DMS53 treated with DMSO at 0.1 percent for 48 hours (cell line): ENCODE data around the gene HTR1D.
"Not testable (repeated sequence)": the region's sequence is repeated elsewhere in the genome, so short reads cannot be mapped to it uniquely, and the experiment has no call there.

Source experiments
- DNase-seq: peaks from one replicate; lab custom pipeline; 2025; ENCODE audit not compliant: unreplicated experiment; lab: John Stamatoyannopoulos, UW

Gene HTR1D, protein sequence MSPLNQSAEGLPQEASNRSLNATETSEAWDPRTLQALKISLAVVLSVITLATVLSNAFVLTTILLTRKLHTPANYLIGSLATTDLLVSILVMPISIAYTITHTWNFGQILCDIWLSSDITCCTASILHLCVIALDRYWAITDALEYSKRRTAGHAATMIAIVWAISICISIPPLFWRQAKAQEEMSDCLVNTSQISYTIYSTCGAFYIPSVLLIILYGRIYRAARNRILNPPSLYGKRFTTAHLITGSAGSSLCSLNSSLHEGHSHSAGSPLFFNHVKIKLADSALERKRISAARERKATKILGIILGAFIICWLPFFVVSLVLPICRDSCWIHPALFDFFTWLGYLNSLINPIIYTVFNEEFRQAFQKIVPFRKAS

DNA sequence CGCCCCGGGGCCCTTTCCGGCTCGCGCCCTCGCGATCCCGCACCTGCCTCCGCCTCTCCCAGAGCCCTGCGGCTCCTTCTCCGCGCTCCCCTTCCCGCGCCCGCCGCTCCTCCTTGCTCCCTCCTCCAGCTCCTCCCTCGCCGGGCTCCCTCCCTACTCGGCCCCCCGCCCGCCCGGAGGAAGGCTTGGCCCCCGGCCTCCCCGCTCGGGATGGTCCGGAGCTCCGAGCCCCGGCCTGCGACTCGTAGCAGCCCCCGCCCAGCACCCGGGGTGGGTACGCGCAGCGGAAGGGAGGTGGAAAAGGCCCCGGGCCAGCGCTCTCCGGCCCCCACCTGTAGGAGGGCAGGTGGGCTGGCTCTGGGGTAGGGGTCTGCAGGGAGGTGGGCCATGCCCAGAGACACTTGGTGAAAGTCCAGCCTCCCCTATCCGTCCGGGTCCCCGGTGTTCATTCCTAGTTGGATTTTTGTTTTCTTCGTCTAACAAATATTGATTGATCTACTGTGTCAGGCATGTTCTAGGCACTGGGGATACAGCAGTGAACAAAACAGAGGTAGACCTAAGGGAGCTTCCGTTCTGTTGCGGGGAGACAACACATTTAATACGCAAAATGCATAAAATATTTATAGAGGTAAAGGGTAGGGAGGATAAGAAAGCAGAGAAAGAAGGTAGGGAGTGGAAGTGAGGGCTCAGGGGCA is at the start of gene HTR1D:
Gene HTR1D, minus strand, starts transcription at position 82 of the 695 bp plus-strand sequence. CDS start 23,283 bp downstream, outside the sequence.
- no peak for DNase-seq

DNA sequence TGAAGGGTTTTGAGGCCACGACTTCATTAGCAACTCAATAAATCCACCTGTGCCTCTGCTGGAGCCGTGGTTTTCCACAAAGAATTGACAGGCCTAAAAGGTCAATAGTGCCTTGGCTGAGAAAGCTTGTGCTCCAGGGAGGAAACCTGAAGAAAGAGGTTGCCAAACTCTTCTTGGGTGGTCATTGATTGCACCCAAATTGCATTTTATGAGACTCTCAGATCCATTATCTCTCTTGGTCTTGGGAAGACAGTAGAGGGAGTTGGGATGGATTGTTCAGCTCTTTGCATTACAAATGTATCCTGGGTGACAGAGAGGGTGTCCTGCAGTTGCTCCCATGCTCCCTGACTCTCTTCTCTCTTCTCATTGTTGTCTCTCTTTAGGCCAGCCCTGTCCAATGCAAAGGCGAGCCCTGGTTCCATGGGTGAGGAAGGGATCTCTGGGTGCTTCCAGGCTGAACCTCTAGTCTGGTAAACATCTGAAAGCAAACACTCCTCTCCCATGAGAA is 46.1 kb upstream of the HTR1D start:
- no peak for DNase-seq

- DNase-seq: not testable (repeated sequence)
Measured at GRCh38 chr1:23258082-23258481, 40.8 kb upstream of the HTR1D start.

- not testable (repeated sequence) for DNase-seq
Measured at GRCh38 chr1:23257371-23257770, 40.1 kb upstream of the HTR1D start.

DNA sequence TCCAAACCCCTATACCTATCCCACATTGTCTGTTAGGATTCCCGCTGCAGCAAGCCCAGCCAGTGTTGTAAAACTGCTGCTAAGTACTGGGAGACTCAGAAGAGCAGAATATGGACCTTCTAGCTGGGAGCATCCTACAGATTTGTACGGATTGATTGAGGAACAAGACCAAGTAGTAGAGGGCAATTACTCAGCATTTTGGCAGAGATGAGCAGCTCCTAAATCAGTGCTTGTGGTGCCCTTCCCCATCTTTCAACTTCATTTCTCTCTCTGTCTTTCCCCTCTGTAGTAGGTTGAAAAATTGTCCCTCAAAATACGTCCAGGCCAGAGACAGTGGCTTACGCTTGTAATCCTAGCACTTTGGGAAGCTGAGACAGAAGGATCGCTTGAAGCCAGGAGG is 37.3 kb upstream of the HTR1D start:
- no peak for DNase-seq

- no peak for DNase-seq
Measured at GRCh38 chr1:23251812-23252211, 34.5 kb upstream of the HTR1D start.

- DNase-seq: no peak
Measured at GRCh38 chr1:23249787-23250454, 32.6 kb upstream of the HTR1D start.

- no peak for DNase-seq
Measured at GRCh38 chr1:23247276-23247675, 30.0 kb upstream of the HTR1D start.

- no peak for DNase-seq
Measured at GRCh38 chr1:23246274-23246673, 29.0 kb upstream of the HTR1D start.

DNA sequence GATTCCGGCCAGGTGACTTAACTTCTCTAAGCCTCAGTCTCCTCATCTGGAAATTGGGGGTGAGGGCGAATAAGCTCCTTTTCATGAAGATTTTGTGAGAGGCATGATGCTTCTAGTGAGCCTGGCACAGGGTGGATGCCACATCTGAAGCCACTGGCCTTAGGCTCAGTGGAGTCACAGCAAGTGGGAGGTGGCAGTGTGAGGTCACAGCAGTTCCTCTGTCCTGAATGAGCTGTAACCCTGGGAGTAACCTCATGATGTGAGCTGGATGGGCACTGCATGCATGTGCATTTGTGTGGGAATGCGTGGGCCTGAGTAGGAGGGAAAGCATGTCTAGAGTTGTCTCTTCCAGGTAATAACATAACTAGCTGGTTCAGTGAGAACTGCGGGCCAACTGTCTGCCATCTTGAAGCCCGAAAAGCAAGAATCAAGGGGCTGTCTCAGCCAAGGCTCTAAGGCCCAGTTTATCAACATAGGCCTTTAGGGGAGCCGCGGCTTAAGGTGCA is 27.0 kb upstream of the HTR1D start:
- DNase-seq: no peak

- DNase-seq: no peak
Measured at GRCh38 chr1:23242414-23242813, 25.1 kb upstream of the HTR1D start.

GRCh38 chr1:23239638-23240295 is 22.5 kb upstream of the HTR1D start:
- no peak for DNase-seq

- no peak for DNase-seq
Measured at GRCh38 chr1:23238565-23238964, 21.3 kb upstream of the HTR1D start.

DNA sequence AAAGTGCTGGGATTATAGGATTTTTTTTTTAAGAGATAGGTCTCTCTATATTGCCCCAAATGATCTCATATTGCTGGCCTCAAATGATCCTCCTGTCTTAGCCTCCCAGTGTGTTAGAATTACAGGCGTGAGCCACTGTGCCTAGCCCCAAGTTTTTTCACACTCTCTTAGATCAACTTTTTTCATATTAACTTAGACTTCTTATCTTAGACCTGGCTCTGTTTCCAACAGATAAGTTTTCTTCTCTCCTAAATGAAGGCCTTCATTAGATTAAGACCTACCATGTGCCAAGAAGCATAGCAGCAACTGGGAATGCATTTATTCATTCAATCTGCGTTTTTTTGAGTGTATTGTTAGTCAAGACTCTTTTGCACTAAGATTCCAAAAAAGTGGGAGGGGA is 20.2 kb upstream of the HTR1D start:
- DNase-seq: no peak

GRCh38 chr1:23227806-23228205 is 10.5 kb upstream of the HTR1D start:
- DNase-seq: no peak

DNA sequence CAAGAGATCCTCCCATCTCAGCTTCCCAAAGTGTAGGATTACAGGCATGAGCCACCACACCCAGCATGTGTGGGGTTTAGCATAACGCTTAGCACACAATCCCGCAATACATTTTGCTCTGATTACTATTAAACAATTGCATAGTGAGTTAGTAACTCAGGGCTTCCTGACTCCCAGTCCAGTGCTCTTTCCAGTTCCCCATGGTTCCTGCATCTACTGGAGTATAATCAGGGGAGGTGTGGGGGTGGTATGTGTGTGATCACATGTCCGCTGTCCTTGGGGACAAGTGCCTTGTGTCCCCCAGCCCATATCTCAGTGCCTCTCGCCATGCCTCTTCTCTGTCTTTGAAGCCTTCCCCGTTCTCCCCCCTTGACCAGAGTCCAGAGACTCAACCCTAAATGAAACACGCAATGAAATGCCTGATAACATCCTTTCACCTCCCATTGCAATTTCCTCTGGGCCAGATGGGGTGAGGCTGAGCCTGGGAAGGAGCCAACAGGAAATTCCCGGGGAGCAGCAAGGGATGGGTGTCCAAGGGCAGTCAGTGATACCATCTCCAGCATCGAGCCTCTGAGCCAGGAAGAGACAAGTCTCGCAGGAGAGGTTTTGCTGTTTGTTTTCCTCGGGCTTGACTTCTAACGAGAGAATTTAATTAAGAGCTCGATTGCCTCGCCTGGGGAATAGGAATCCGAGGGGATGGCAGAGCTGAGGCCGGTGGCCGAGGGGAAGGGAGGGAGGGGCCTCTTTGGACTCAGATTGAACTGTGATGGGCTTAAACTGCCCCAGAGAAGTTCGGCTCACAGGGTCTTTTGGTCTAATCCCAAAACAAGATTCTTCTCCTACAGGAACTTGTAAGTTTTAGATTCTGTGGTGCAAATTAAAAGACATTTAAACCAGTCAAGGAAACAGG is 7.7 kb upstream of the HTR1D start:
- DNase-seq: no peak

GRCh38 chr1:23223963-23224362 is 6.7 kb upstream of the HTR1D start:
- not testable (repeated sequence) for DNase-seq

DNA sequence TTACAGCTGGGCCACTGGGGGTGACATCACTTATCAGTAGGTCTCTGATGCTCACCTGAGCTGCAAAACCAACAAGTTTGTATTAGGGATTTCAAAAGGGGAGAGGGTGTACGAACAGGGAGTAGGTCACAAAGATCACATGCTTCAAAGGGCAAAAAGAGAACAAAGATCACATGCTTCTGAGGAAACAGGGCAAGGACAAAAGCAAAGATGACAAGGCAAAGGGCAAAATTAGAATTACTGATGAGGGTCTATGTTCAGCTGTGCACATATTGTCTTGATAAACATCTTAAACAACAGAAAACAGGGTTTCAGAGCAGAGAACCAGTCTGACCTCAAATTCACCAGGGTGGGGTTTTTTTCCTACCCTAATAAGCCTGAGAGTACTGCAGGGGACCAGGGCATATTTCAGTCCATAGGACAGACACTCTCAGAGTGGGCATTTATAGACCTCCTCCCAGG is 6.2 kb upstream of the HTR1D start:
- DNase-seq: not testable (repeated sequence)

DNA sequence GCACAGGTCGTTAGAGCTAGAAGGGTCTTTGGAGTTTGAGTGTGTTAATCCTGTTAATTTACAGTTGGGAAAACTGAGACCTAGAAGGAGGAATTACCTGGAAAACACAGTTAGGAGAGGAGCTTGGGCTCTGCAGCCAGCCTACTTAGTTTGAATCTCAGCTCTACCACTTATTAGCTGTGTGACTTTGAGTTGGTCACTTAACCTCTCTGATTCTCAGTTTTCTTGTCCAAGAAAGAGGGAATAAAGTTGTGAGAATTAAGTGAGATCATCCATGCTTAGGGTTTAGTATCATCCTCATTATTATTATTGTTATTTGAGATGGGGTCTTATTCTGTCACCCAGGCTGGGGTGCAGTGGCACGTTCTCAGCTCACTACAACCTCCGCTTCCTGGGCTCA is 5.4 kb upstream of the HTR1D start:
- DNase-seq: no peak

- DNase-seq: no peak
Measured at GRCh38 chr1:23222331-23222730, 5.0 kb upstream of the HTR1D start.
